HEK293 (cell line): Measurements from ENCODE around the gene CACNB4.

ENCODE experiments used
- ZBTB7A ChIP-seq: fragments of 450-650 bp; formaldehyde crosslinking; IDR thresholded peaks from 2 replicates; pipeline ENCODE4 v1.5.1; 2016; ENCODE audit warnings: low read depth, missing biosample characterization, missing genetic modification characterization
- ZNF239 ChIP-seq: fragments of 450-650 bp; formaldehyde crosslinking; IDR thresholded peaks from 2 replicates; pipeline ENCODE4 v1.5.1; 2016; ENCODE audit warnings: missing biosample characterization, missing genetic modification characterization
- ZNF302 ChIP-seq: fragments of 450-650 bp; formaldehyde crosslinking; IDR thresholded peaks from 2 replicates; pipeline ENCODE4 v1.5.1; 2016; ENCODE audit warnings: missing biosample characterization, missing genetic modification characterization, low read depth
- TF ChIP-seq, protein P1 (sequence below): fragments of 450-650 bp; formaldehyde crosslinking; IDR thresholded peaks from 2 replicates; pipeline ENCODE4 v1.5.1; 2016; ENCODE audit warnings: missing biosample characterization, missing genetic modification characterization
- TF ChIP-seq, protein P2 (sequence below): fragments of 450-650 bp; formaldehyde crosslinking; IDR thresholded peaks from 2 replicates; pipeline ENCODE4 v1.5.1; 2016; ENCODE audit warnings: missing biosample characterization, missing genetic modification characterization

DNA sequence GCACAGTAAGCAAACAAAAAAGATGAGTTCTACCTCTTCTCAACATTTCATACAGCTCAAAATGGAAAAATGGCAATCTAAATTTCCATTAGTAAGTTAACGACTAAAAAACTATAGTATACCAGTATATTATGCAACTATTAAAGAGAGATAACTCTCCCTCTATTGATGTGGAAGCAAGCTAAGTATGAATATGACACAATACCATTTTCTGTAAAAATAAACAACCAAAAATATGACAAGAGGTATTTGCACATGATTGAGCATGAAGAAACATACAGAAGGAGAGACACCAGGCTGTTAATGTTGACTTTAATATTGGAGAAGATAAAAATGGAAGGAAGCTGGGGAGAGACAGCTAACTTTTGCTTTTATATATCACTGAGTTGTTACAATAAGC is 167.1 kb downstream of the CACNB4 start:
- no peak for TF ChIP-seq ZNF239 (tag by site-specific recombination)
- TF ChIP-seq, protein P1, sequence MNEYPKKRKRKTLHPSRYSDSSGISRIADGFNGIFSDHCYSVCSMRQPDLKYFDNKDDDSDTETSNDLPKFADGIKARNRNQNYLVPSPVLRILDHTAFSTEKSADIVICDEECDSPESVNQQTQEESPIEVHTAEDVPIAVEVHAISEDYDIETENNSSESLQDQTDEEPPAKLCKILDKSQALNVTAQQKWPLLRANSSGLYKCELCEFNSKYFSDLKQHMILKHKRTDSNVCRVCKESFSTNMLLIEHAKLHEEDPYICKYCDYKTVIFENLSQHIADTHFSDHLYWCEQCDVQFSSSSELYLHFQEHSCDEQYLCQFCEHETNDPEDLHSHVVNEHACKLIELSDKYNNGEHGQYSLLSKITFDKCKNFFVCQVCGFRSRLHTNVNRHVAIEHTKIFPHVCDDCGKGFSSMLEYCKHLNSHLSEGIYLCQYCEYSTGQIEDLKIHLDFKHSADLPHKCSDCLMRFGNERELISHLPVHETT (tag by site-specific recombination), result no peak
- no peak for TF ChIP-seq ZBTB7A (tag by site-specific recombination)
- no peak for TF ChIP-seq ZNF302 (tag by site-specific recombination)
- TF ChIP-seq, protein P2, sequence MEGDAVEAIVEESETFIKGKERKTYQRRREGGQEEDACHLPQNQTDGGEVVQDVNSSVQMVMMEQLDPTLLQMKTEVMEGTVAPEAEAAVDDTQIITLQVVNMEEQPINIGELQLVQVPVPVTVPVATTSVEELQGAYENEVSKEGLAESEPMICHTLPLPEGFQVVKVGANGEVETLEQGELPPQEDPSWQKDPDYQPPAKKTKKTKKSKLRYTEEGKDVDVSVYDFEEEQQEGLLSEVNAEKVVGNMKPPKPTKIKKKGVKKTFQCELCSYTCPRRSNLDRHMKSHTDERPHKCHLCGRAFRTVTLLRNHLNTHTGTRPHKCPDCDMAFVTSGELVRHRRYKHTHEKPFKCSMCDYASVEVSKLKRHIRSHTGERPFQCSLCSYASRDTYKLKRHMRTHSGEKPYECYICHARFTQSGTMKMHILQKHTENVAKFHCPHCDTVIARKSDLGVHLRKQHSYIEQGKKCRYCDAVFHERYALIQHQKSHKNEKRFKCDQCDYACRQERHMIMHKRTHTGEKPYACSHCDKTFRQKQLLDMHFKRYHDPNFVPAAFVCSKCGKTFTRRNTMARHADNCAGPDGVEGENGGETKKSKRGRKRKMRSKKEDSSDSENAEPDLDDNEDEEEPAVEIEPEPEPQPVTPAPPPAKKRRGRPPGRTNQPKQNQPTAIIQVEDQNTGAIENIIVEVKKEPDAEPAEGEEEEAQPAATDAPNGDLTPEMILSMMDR (tag by site-specific recombination), result no peak
